ENCODE data around the gene GOT2. TPM values are rescaled to one million over a fixed set of nuclear protein-coding genes. Genes with fewer than 3 reads are reported as not detected.

GOT2 gene
- total and polyA plus RNA-seq, 4 experiments from 2014 or later = 37.1 to 113 (median 64.3) TPM

DNA sequence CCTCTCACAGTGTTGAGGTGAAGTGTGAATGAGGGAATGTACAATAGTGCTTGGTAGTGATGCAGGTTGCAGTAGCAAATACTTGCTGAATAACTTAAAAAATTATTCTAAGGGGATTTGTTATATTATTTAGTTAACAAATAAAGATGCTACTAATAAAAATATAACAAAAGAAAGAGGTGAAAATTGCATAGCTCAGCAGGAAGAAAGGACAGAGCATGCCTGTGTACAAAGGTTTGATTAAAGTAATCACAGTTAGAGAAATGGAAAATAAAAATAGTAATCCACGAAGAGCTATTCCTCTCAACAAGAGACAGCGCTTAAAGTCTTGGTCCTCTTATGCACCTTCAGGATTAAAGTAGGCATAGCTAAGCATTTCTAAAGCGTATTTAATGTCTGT, 11.0 kb downstream of the GOT2 start:
- H3K4me1 ChIP-seq (ENCODE audit: insufficient read depth, low read length) = no peaks in the 10 kb centered on the region
- POLR2A ChIA-PET (ENCODE audit: partially characterized antibody) = no interaction called here
- Mint-ChIP-seq H3K27me3 (no peaks in the 10 kb centered on the region), H3K27ac (no peak overlapping the region), H3K9me3 (no peaks in the 10 kb centered on the region), H3K4me1 (peaks cover 1 to 8% (median 3%) of the 10 kb centered on the region in 4 donors), H3K36me3 (peaks cover 17 to 46% of the 10 kb centered on the region in 2 donors), H3K4me3 (no peak overlapping the region)
- no peaks in the 10 kb centered on the region for H3K9me3 ChIP-seq (ENCODE audit: control insufficient read depth in 1 of 2, low read length in 2 of 2)
- DNase-seq = no peak
- no peaks in the 10 kb centered on the region for H3K27me3 ChIP-seq (ENCODE audit: insufficient read depth, low read length)
- H3K27ac ChIP-seq (ENCODE audit: low read depth, low read length) = no peak overlapping the region
- H3K36me3 ChIP-seq (ENCODE audit: insufficient read depth, low read length) = peaks cover 23% of the 10 kb centered on the region
- no peak overlapping the region for H3K4me3 ChIP-seq (ENCODE audit: low read length in 2 of 2)
- intact Hi-C loops (cut with micrococcal nuclease) = no loop called here
- CTCF ChIA-PET (ENCODE audit: partially characterized antibody) = interaction anchor here (0.8 to 1.7 kb wide), 3 partner anchors 10 to 333 kb away, joined by 3 to 5 read pairs (median 5); no protein-coding TSS in a partner anchor

- Histone ChIP-seq H3K4me1 (ENCODE audit: insufficient read depth, low read length) (no peaks in the 10 kb centered on the region), H3K36me3 (ENCODE audit: insufficient read depth, low read length) (peaks cover 31% of the 10 kb centered on the region), H3K9me3 (ENCODE audit: control insufficient read depth in 1 of 2, low read length in 2 of 2) (no peaks in the 10 kb centered on the region), H3K4me3 (ENCODE audit: low read length in 2 of 2) (no peak overlapping the region), H3K27me3 (ENCODE audit: insufficient read depth, low read length) (no peaks in the 10 kb centered on the region), H3K27ac (ENCODE audit: low read depth, low read length) (no peak overlapping the region)
- H3K9me3 Mint-ChIP-seq = no peaks in the 10 kb centered on the region
- DNase-seq = no peak
- POLR2A ChIA-PET (ENCODE audit: partially characterized antibody) = no interaction called here
- no peak overlapping the region for H3K4me3 Mint-ChIP-seq
- H3K4me1 Mint-ChIP-seq = no peaks in the 10 kb centered on the region
- peak overlapping the region in 1 of 7 donors; percentile 19 for H3K27ac Mint-ChIP-seq
- H3K36me3 Mint-ChIP-seq = peaks cover 49 to 71% of the 10 kb centered on the region in 2 donors
- no peaks in the 10 kb centered on the region for H3K27me3 Mint-ChIP-seq
- CTCF ChIA-PET (ENCODE audit: partially characterized antibody) = no interaction called here
- intact Hi-C loops (cut with micrococcal nuclease) = no loop called here
Measured at GRCh38 chr16:58717994-58718393, 16.1 kb downstream of the GOT2 start.

DNA sequence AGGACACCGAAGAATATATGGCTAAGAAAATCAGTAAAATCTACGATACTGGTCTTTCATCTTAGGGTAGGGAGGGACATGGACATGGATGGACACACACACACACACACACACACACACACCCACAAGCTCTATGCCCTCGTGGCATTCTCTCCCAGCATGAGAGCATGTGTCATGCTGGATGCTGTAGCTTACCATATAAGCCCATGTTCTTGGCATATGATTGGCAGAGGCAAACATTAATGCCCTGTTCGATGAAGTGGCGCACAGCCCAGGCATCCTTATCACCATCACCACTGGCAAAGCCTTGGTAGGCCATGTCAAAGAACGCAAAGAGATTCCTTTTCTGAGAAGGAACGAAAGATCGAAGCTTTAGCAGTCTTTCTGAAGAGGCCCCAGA, 17.6 kb downstream of the GOT2 start:
- ChIA-PET POLR2A (ENCODE audit: partially characterized antibody) (no interaction called here), CTCF (ENCODE audit: partially characterized antibody) (no interaction called here)
- intact Hi-C loops (cut with micrococcal nuclease) = no loop called here
- no peak overlapping the region for H3K27ac Mint-ChIP-seq
- Histone ChIP-seq H3K9me3 (ENCODE audit: control insufficient read depth in 1 of 2, low read length in 2 of 2) (no peaks in the 10 kb centered on the region), H3K36me3 (ENCODE audit: insufficient read depth, low read length) (peaks cover 28% of the 10 kb centered on the region), H3K27ac (ENCODE audit: low read depth, low read length) (no peak overlapping the region), H3K4me3 (ENCODE audit: low read length in 2 of 2) (no peak overlapping the region), H3K4me1 (ENCODE audit: insufficient read depth, low read length) (no peaks in the 10 kb centered on the region), H3K27me3 (ENCODE audit: insufficient read depth, low read length) (no peaks in the 10 kb centered on the region)
- DNase-seq = no peak
- no peak overlapping the region for H3K4me3 Mint-ChIP-seq
- no peaks in the 10 kb centered on the region for H3K27me3 Mint-ChIP-seq
- no peaks in the 10 kb centered on the region for H3K9me3 Mint-ChIP-seq
- no peaks in the 10 kb centered on the region for H3K4me1 Mint-ChIP-seq
- peaks cover 56 to 76% of the 10 kb centered on the region in 2 donors for H3K36me3 Mint-ChIP-seq

DNA sequence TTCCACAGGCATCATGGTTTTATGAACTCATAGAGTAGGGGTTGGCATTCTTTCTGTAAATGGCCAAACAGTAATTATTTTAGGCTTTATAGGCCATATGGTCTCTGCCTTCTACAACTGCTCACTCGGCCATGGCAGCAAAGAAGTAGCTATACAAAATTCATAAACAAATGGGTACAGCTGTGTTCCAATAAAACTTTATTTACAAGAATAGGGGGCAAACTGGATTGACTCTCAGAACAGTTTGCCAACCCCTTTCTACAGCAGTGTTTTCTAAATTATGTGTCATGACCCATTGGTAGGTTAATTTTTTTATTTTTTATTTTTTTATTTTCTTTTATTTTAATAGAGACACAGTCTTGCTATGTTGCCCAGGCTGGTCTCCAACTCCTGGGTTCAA, 20.4 kb downstream of the GOT2 start:
- no peak for DNase-seq
- intact Hi-C loops (cut with micrococcal nuclease) = no loop called here
- H3K4me3 ChIP-seq (ENCODE audit: low read length in 2 of 2) = no peak overlapping the region
- H3K27ac ChIP-seq (ENCODE audit: low read depth, low read length) = no peak overlapping the region
- no peaks in the 10 kb centered on the region for H3K27me3 ChIP-seq (ENCODE audit: insufficient read depth, low read length)
- H3K9me3 ChIP-seq (ENCODE audit: control insufficient read depth in 1 of 2, low read length in 2 of 2) = no peaks in the 10 kb centered on the region
- Mint-ChIP-seq H3K36me3 (peaks cover 58 to 71% of the 10 kb centered on the region in 2 donors), H3K27me3 (no peaks in the 10 kb centered on the region), H3K27ac (no peak overlapping the region), H3K9me3 (no peaks in the 10 kb centered on the region), H3K4me1 (no peaks in the 10 kb centered on the region), H3K4me3 (no peak overlapping the region)
- ChIA-PET POLR2A (ENCODE audit: partially characterized antibody) (no interaction called here), CTCF (ENCODE audit: partially characterized antibody) (no interaction called here)
- H3K4me1 ChIP-seq (ENCODE audit: insufficient read depth, low read length) = no peaks in the 10 kb centered on the region
- H3K36me3 ChIP-seq (ENCODE audit: insufficient read depth, low read length) = peaks cover 27% of the 10 kb centered on the region

- intact Hi-C loops (cut with micrococcal nuclease) = no loop called here
- ChIA-PET POLR2A (ENCODE audit: partially characterized antibody) (no interaction called here), CTCF (ENCODE audit: partially characterized antibody) (no interaction called here)
- Histone ChIP-seq H3K36me3 (ENCODE audit: insufficient read depth, low read length) (peaks cover 23% of the 10 kb centered on the region), H3K27ac (ENCODE audit: low read depth, low read length) (no peak overlapping the region), H3K4me3 (ENCODE audit: low read length in 2 of 2) (no peak overlapping the region), H3K9me3 (ENCODE audit: control insufficient read depth in 1 of 2, low read length in 2 of 2) (no peaks in the 10 kb centered on the region), H3K4me1 (ENCODE audit: insufficient read depth, low read length) (no peaks in the 10 kb centered on the region), H3K27me3 (ENCODE audit: insufficient read depth, low read length) (no peaks in the 10 kb centered on the region)
- Mint-ChIP-seq H3K27me3 (no peaks in the 10 kb centered on the region), H3K27ac (no peak overlapping the region), H3K4me1 (no peaks in the 10 kb centered on the region), H3K4me3 (no peak overlapping the region), H3K9me3 (no peaks in the 10 kb centered on the region), H3K36me3 (peaks cover 59 to 60% of the 10 kb centered on the region in 2 donors)
- DNase-seq = no peak
Measured at GRCh38 chr16:58709333-58709732, 24.8 kb downstream of the GOT2 start.

DNA sequence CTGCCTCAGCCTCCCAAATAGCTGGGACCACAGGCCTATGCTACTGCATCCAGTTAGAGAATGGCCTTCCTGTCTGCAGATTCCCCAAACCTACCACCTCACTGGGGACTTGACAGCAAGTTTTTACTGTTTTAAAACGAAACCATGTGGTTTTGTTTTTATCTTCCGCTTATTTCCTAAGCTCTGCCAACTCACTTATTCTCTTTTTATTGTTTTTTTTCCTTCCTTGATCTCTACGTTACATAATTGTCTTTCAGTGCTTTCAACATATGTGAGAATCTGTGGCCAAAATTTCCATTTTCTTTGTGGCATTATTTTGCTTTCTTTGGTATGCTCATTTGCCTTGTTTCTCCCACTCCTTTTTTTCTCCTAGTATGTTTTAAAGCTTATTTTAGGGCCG, 35.0 kb downstream of the GOT2 start:
- Mint-ChIP-seq H3K27ac (peak overlapping the region in 4 of 7 donors; percentile 20 to 70 (median 58)), H3K9me3 (no peaks in the 10 kb centered on the region), H3K4me3 (peak overlapping the region in 4 of 8 donors; percentile 2 to 34 (median 28)), H3K27me3 (no peaks in the 10 kb centered on the region), H3K36me3 (peaks cover 0 to under 1% of the 10 kb centered on the region in 2 donors), H3K4me1 (peaks cover 0 to 6% (median 3%) of the 10 kb centered on the region in 4 donors)
- intact Hi-C loops (cut with micrococcal nuclease) = no loop called here
- Histone ChIP-seq H3K27me3 (ENCODE audit: insufficient read depth, low read length) (no peaks in the 10 kb centered on the region), H3K9me3 (ENCODE audit: control insufficient read depth in 1 of 2, low read length in 2 of 2) (no peaks in the 10 kb centered on the region), H3K4me3 (ENCODE audit: low read length in 2 of 2) (no peak overlapping the region), H3K36me3 (ENCODE audit: insufficient read depth, low read length) (no peaks in the 10 kb centered on the region), H3K27ac (ENCODE audit: low read depth, low read length) (no peak overlapping the region), H3K4me1 (ENCODE audit: insufficient read depth, low read length) (no peaks in the 10 kb centered on the region)
- DNase-seq = no peak
- ChIA-PET CTCF (ENCODE audit: partially characterized antibody) (interaction anchor here (1.4 kb wide), 1 partner anchor 41 kb away, joined by 3 read pairs; no protein-coding TSS in a partner anchor), POLR2A (ENCODE audit: partially characterized antibody) (no interaction called here)

GRCh38 chr16:58695368-58695767, 38.7 kb downstream of the GOT2 start:
- Histone ChIP-seq H3K4me1 (ENCODE audit: insufficient read depth, low read length) (no peaks in the 10 kb centered on the region), H3K27me3 (ENCODE audit: insufficient read depth, low read length) (no peaks in the 10 kb centered on the region), H3K4me3 (ENCODE audit: low read length in 2 of 2) (no peak overlapping the region), H3K36me3 (ENCODE audit: insufficient read depth, low read length) (no peaks in the 10 kb centered on the region), H3K9me3 (ENCODE audit: control insufficient read depth in 1 of 2, low read length in 2 of 2) (no peaks in the 10 kb centered on the region), H3K27ac (ENCODE audit: low read depth, low read length) (no peak overlapping the region)
- intact Hi-C loops (cut with micrococcal nuclease) = no loop called here
- Mint-ChIP-seq H3K4me3 (no peak overlapping the region), H3K4me1 (peaks cover 0 to 6% (median 3%) of the 10 kb centered on the region in 4 donors), H3K36me3 (peaks cover 0 to 4% of the 10 kb centered on the region in 2 donors), H3K27ac (no peak overlapping the region), H3K27me3 (no peaks in the 10 kb centered on the region), H3K9me3 (peaks cover 0 to 12% (median 1%) of the 10 kb centered on the region in 8 donors)
- DNase-seq = no peak
- ChIA-PET POLR2A (ENCODE audit: partially characterized antibody) (no interaction called here), CTCF (ENCODE audit: partially characterized antibody) (no interaction called here)

DNA sequence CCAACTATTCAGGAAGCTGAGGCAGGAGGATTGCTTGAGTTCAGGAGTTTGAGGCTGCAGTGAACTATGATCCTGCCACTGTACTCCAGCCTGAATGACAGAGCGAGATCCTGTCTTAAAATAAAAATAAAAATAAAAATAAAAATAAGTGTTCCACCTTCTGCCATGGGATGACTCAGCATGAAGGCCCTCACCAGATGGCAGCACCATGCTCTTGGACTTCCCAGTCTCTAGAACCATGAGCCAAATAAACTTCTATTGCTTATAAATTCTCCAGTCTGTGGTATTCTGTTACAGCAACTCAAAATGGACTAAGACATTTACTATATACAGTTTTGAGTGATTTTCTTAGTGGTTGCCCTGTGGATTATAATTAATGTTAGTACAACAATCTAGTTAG, 41.7 kb downstream of the GOT2 start:
- Mint-ChIP-seq H3K4me3 (no peak overlapping the region), H3K36me3 (peaks cover 0 to 4% of the 10 kb centered on the region in 2 donors), H3K27me3 (peaks cover 2 to 3% of the 10 kb centered on the region in 2 donors), H3K4me1 (no peaks in the 10 kb centered on the region), H3K9me3 (peaks cover 0 to 12% (median 1%) of the 10 kb centered on the region in 8 donors), H3K27ac (no peak overlapping the region)
- Histone ChIP-seq H3K27me3 (ENCODE audit: insufficient read depth, low read length) (no peaks in the 10 kb centered on the region), H3K4me1 (ENCODE audit: insufficient read depth, low read length) (no peaks in the 10 kb centered on the region), H3K36me3 (ENCODE audit: insufficient read depth, low read length) (no peaks in the 10 kb centered on the region), H3K4me3 (ENCODE audit: low read length in 2 of 2) (no peak overlapping the region), H3K9me3 (ENCODE audit: control insufficient read depth in 1 of 2, low read length in 2 of 2) (no peaks in the 10 kb centered on the region), H3K27ac (ENCODE audit: low read depth, low read length) (no peak overlapping the region)
- no peak for DNase-seq
- intact Hi-C loops (cut with micrococcal nuclease) = no loop called here
- ChIA-PET CTCF (ENCODE audit: partially characterized antibody) (no interaction called here), POLR2A (ENCODE audit: partially characterized antibody) (no interaction called here)
